HepG2 (cell line): Measurements from ENCODE around the gene ACAP2. TPM values are rescaled to one million over a fixed set of nuclear protein-coding genes. Genes with fewer than 3 reads are reported as not detected.

Source experiments
- BCL3 ChIP-seq: sonication (generic); formaldehyde crosslinking; IDR thresholded peaks from 2 replicates; pipeline ENCODE4 v1.5.1; 2020; ENCODE audit warnings: mild to moderate bottlenecking, missing genetic modification reagents, moderate library complexity
- DDIT3 ChIP-seq: sonication (generic); formaldehyde crosslinking; IDR thresholded peaks from 2 replicates; pipeline ENCODE4 v1.4.0; 2020; ENCODE audit warnings: mild to moderate bottlenecking, missing genetic modification reagents
- DNMT3B ChIP-seq: conservative IDR thresholded peaks from 2 replicates; pipeline ENCODE4 v1.6.1; 2016; ENCODE audit warnings: missing biosample characterization, control low read depth
- ERF ChIP-seq: IDR thresholded peaks from 2 replicates; pipeline ENCODE4 v1.6.1; 2018; ENCODE audit warnings: missing biosample characterization, missing genetic modification reagents
- PCBP1 ChIP-seq: fragments of 200-400 bp; formaldehyde crosslinking; IDR thresholded peaks from 2 replicates; pipeline ENCODE4 v1.6.1; 2017; ENCODE audit warnings: mild to moderate bottlenecking, low read depth, low read length, borderline replicate concordance
- TAF15 ChIP-seq: fragments of 200-400 bp; formaldehyde crosslinking; IDR thresholded peaks from one replicate; pipeline ENCODE4 v1.6.1; 2018; ENCODE audit warnings: mild to moderate bottlenecking, low read depth, low read length; ENCODE audit not compliant: poor library complexity, severe bottlenecking
- ZNF138 ChIP-seq: sonication (generic); formaldehyde crosslinking; IDR thresholded peaks from 2 replicates; pipeline ENCODE4 v1.5.0; 2020; ENCODE audit warnings: mild to moderate bottlenecking, low read depth, missing genetic modification reagents
- ZNF329 ChIP-seq: sonication (generic); formaldehyde crosslinking; IDR thresholded peaks from 2 replicates; pipeline ENCODE4 v1.9.0; 2021; ENCODE audit warnings: low read depth, mild to moderate bottlenecking, missing genetic modification reagents
- ZNF543 ChIP-seq: sonication (generic); formaldehyde crosslinking; IDR thresholded peaks from 2 replicates; pipeline ENCODE4 v1.4.0; 2020; ENCODE audit warnings: mild to moderate bottlenecking, missing genetic modification reagents
- ZNF607 ChIP-seq: sonication (generic); formaldehyde crosslinking; IDR thresholded peaks from 2 replicates; pipeline ENCODE4 v1.5.1; 2020; ENCODE audit warnings: missing genetic modification reagents, mild to moderate bottlenecking, borderline replicate concordance
- ZNF687 ChIP-seq: sonication (generic); formaldehyde crosslinking; IDR thresholded peaks from 2 replicates; pipeline ENCODE4 v1.5.1; 2020; ENCODE audit warnings: mild to moderate bottlenecking, missing genetic modification reagents, moderate library complexity
- polyA plus RNA-seq, 8 experiments: library from polyadenylated mRNA; depleted of rRNA in 3 of 8; stranded (reverse) in 7 of 8; unstranded in 1 of 8; fragments of >200 nt; fragmentation: Illumina TruSeq in 4 of 8; extraction: Trizol in 4 of 8; gene quantifications; 2 replicates each; pipeline versions ENCODE4 v1.2.1 to v1.2.3, GENCODE V29; 2011 to 2016; ENCODE audit warnings: low read depth in 4 of 8, missing spikeins in 1 of 8, mixed read lengths in 1 of 8; ENCODE audit not compliant: insufficient read depth in 1 of 8
- total RNA-seq, 5 experiments: library from RNA; depleted of rRNA; stranded (reverse); fragments of >200 nt; fragmentation: Illumina TruSeq; extraction: Trizol; gene quantifications; 2 replicates each; pipeline ENCODE4 v1.2.3, GENCODE V29; 2016; ENCODE audit warnings: low read depth in 1 of 5
- TF ChIP-seq, protein P1 (sequence below): sonication (generic); formaldehyde crosslinking; IDR thresholded peaks from 2 replicates; pipeline ENCODE4 v1.4.0; 2020; ENCODE audit warnings: missing genetic modification reagents, mild to moderate bottlenecking, borderline replicate concordance
- TF ChIP-seq, protein P2 (sequence below): sonication (generic); formaldehyde crosslinking; IDR thresholded peaks from 2 replicates; pipeline ENCODE4 v1.5.1; 2020; ENCODE audit warnings: missing genetic modification reagents, mild to moderate bottlenecking, borderline replicate concordance
- TF ChIP-seq, protein P3 (sequence below), 2 experiments: sonication (generic) in 1 of 2; formaldehyde crosslinking in 1 of 2; IDR thresholded peaks; 2 replicates each; pipeline versions ENCODE4 v1.5.1 to v1.6.1; 2011 to 2020; ENCODE audit warnings: borderline replicate concordance in 1 of 2, low read depth in 1 of 2, low read length in 1 of 2, mild to moderate bottlenecking in 1 of 2, missing genetic modification reagents in 1 of 2, moderate library complexity in 1 of 2

Gene ACAP2
- total and polyA plus RNA-seq, 2 of the 13 experiments (the other 11 are each of a cell fraction or from before 2014, with no cell fraction given): 7.3 to 23.9 TPM

DNA sequence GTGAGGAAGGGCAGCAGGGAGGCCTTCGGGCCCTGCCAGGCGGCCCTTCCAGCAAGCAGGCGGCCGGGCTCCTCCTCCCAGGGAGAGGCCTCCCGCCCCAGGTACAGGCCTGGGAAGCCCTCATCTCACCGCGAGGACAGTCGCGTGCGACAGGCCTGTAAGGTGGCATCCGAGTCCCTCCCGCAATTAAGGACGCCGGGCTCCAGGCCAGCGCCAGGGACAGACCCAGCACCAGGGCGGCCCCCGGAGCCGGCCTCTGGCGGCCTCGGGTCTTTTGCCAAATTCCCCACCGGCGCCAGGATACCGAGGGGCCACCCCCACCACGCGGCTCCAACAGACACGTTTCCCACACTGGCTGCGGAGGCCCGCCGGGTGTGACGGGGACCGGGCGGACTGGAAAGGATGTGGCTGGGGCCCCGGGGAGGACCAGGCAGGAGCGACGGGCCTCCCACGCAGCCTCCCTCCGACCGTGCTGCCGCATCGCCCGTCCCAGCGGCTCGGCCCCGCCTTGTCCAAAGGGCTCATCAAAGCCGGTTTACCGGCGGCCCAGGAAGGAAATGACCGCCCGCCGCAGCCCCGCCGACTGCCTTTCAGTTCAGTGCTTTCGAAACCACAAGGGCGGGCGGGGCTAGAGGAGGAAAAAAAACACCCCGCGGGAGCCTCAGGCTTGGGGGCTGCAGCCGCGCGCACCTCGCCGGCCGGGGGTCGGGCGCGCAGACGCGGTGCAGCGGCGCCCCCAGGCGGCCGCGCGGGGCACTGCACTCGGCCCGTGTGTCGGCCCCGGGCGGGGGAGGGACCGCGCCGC is 183.1 kb downstream of the ACAP2 start (continued):
- TF ChIP-seq ZNF687 (CRISPR knock-in tag) (peak; percentile 97), BCL3 (no peak), PCBP1 (no peak), ZNF607 (CRISPR knock-in tag) (peak; percentile 75), ERF (CRISPR knock-in tag) (no peak; the same call in 1 of the 2 replicates), ZNF543 (CRISPR knock-in tag) (peak; percentile 94), ZNF329 (CRISPR knock-in tag) (no peak), TAF15 (peak; percentile 69), ZNF138 (CRISPR knock-in tag) (no peak; the same call in 1 of the 2 replicates), DNMT3B (CRISPR knock-in tag) (no peak), DDIT3 (CRISPR knock-in tag) (no peak)
- TF ChIP-seq, protein P1, sequence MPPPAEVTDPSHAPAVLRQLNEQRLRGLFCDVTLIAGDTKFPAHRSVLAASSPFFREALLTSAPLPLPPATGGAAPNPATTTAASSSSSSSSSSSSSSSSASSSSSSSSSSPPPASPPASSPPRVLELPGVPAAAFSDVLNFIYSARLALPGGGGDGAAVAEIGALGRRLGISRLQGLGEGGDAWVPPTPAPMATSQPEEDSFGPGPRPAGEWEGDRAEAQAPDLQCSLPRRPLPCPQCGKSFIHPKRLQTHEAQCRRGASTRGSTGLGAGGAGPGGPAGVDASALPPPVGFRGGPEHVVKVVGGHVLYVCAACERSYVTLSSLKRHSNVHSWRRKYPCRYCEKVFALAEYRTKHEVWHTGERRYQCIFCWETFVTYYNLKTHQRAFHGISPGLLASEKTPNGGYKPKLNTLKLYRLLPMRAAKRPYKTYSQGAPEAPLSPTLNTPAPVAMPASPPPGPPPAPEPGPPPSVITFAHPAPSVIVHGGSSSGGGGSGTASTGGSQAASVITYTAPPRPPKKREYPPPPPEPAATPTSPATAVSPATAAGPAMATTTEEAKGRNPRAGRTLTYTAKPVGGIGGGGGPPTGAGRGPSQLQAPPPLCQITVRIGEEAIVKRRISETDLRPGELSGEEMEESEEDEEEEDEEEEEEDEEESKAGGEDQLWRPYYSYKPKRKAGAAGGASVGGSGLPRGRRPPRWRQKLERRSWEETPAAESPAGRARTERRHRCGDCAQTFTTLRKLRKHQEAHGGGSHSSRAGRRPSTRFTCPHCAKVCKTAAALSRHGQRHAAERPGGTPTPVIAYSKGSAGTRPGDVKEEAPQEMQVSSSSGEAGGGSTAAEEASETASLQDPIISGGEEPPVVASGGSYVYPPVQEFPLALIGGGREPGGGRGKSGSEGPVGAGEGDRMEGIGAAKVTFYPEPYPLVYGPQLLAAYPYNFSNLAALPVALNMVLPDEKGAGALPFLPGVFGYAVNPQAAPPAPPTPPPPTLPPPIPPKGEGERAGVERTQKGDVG: peak; percentile 34
- TF ChIP-seq, protein P2, sequence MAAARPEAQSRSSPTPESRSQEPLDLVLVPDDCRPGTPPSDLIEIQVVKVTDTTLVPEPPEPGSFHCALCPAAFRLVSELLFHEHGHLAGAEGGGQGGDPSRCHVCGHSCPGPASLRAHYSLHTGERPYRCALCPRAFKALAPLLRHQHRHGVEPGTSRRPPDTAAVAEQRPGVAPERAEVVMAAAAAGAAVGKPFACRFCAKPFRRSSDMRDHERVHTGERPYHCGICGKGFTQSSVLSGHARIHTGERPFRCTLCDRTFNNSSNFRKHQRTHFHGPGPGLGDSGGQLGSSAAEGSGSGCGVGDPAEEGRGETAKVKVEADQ (CRISPR knock-in tag): peak; percentile 75; the same call in 1 of the 2 replicates
- TF ChIP-seq, protein P3, sequence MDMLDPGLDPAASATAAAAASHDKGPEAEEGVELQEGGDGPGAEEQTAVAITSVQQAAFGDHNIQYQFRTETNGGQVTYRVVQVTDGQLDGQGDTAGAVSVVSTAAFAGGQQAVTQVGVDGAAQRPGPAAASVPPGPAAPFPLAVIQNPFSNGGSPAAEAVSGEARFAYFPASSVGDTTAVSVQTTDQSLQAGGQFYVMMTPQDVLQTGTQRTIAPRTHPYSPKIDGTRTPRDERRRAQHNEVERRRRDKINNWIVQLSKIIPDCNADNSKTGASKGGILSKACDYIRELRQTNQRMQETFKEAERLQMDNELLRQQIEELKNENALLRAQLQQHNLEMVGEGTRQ (IDR thresholded peaks at IDR 0.05; ENCODE audit: low read depth, low read length): no peak
- TF ChIP-seq, protein P3 (CRISPR knock-in tag; IDR thresholded peaks at IDR 0.05; ENCODE audit: borderline replicate concordance): no peak
